SK-N-SH (cell line): ENCODE results near the gene ARFGAP1. TPM values are rescaled to one million over a fixed set of nuclear protein-coding genes. Genes with fewer than 3 reads are reported as not detected.

ENCODE experiments used
- CTCF ChIA-PET: fragments of 300-600, 350-600 bp; formaldehyde crosslinking; extraction: SDS; loops from one replicate; lab custom pipeline; 2021; lab: Yijun Ruan, JAX
- POLR2A ChIA-PET: fragments of 350-600 bp; sonication (Branson Sonifier 250); formaldehyde crosslinking; extraction: SDS; loops from one replicate; lab custom pipeline; 2020; ENCODE audit warnings: antibody characterized with exemption, inconsistent platforms; lab: Yijun Ruan, JAX
- DNase-seq: peaks from one replicate; pipeline ENCODE4 v3.0.0; 2012
- H2AFZ ChIP-seq: fragments of 200-600 bp; sonication (generic); 2 replicates; pipeline ENCODE4 v1.8.1; 2016; ENCODE audit warnings: antibody characterized with exemption, mild to moderate bottlenecking, low read depth
- H3F3A ChIP-seq: fragments of 200-600 bp; sonication (generic); replicated peaks from 2 replicates; pipeline ENCODE3; 2016; ENCODE audit warnings: antibody characterized with exemption, mild to moderate bottlenecking; ENCODE audit not compliant: insufficient read depth
- H3K27ac ChIP-seq, 2 experiments: fragments of 200-500 bp in 1 of 2; fragments of 200-600 bp in 1 of 2; sonication (Bioruptor generic) in 1 of 2; sonication (generic), shearing (Covaris generic) in 1 of 2; 2 replicates each; pipeline versions ENCODE4 v1.5.1 to v1.6.1; 2014 to 2016; ENCODE audit warnings: low read depth in 2 of 2, inconsistent platforms in 1 of 2, low read length in 1 of 2, mild to moderate bottlenecking in 1 of 2, mixed read lengths in 1 of 2
- H3K27me3 ChIP-seq: fragments of 200-600 bp; sonication (generic), shearing (Covaris generic); 2 replicates; pipeline ENCODE4 v1.6.1; 2016; ENCODE audit warnings: mixed run types; ENCODE audit not compliant: insufficient read depth
- H3K36me3 ChIP-seq, 2 experiments: fragments of 200-500 bp in 1 of 2; fragments of 200-600 bp in 1 of 2; sonication (Bioruptor generic) in 1 of 2; sonication (generic) in 1 of 2; replicated peaks in 1 of 2; 2 replicates each; pipeline versions ENCODE3 to v1.5.1; 2014 to 2016; ENCODE audit warnings: low read length in 1 of 2, mild to moderate bottlenecking in 1 of 2; ENCODE audit not compliant: insufficient read depth in 2 of 2, control insufficient read depth in 1 of 2
- H3K4me1 ChIP-seq, 2 experiments: fragments of 200-500 bp in 1 of 2; fragments of 200-600 bp in 1 of 2; sonication (Bioruptor generic) in 1 of 2; sonication (generic), shearing (Covaris generic) in 1 of 2; 2 replicates each; pipeline versions ENCODE4 v1.5.1 to v1.6.1; 2014 to 2016; ENCODE audit warnings: low read depth in 1 of 2, low read length in 1 of 2, mixed run types in 1 of 2; ENCODE audit not compliant: insufficient read depth in 2 of 2, control insufficient read depth in 1 of 2
- H3K4me2 ChIP-seq: fragments of 200-600 bp; sonication (generic), shearing (Covaris generic); 2 replicates; pipeline ENCODE4 v1.6.1; 2017; ENCODE audit warnings: mixed run types
- H3K4me3 ChIP-seq, 2 experiments: fragments of 200-500 bp in 1 of 2; fragments of 200-600 bp in 1 of 2; sonication (Bioruptor generic) in 1 of 2; sonication (generic), shearing (Covaris generic) in 1 of 2; 2 replicates each; pipeline versions ENCODE4 v1.5.1 to v1.8.1; 2014 to 2016; ENCODE audit warnings: low read depth in 2 of 2, inconsistent platforms in 1 of 2, low read length in 1 of 2, mild to moderate bottlenecking in 1 of 2, mixed read lengths in 1 of 2, moderate library complexity in 1 of 2
- H3K79me2 ChIP-seq: fragments of 200-600 bp; sonication (generic); 2 replicates; pipeline ENCODE4 v1.8.1; 2017; ENCODE audit warnings: mild to moderate bottlenecking; ENCODE audit not compliant: insufficient read depth
- H3K9ac ChIP-seq: fragments of 200-600 bp; sonication (generic); 2 replicates; pipeline ENCODE4 v1.6.1; 2017; ENCODE audit warnings: mixed run types
- H3K9me2 ChIP-seq: fragments of 200-600 bp; sonication (generic); 2 replicates; pipeline ENCODE4 v1.6.1; 2017; ENCODE audit warnings: mixed run types
- H3K9me3 ChIP-seq: fragments of 200-600 bp; sonication (generic); 2 replicates; pipeline ENCODE4 v1.6.1; 2017; ENCODE audit warnings: mixed run types, mild to moderate bottlenecking, moderate library complexity
- H4K20me1 ChIP-seq: fragments of 200-600 bp; sonication (generic); 2 replicates; pipeline ENCODE4 v1.6.1; 2017; ENCODE audit warnings: mild to moderate bottlenecking, mixed run types; ENCODE audit not compliant: insufficient read depth
- CTCF ChIP-seq: fragments of 200-600 bp; sonication (generic); IDR thresholded peaks from 2 replicates; pipeline ENCODE4 v1.6.1; 2017; ENCODE audit warnings: antibody characterized with exemption, mild to moderate bottlenecking, moderate library complexity
- EP300 ChIP-seq, 2 experiments: IDR thresholded peaks; 2 replicates each; pipeline versions ENCODE4 v1.4.0 to v1.6.1; 2012; ENCODE audit warnings: borderline replicate concordance in 1 of 2, low read depth in 1 of 2, low read length in 1 of 2
- FOXJ3 ChIP-seq: sonication (generic); formaldehyde crosslinking; IDR thresholded peaks from 2 replicates; pipeline ENCODE4 v1.5.1; 2020; ENCODE audit warnings: mild to moderate bottlenecking, missing genetic modification reagents
- IRF3 ChIP-seq: fragments of 150-350 bp; IDR thresholded peaks from 2 replicates; pipeline ENCODE4 v1.6.1; 2016; ENCODE audit warnings: mild to moderate bottlenecking, low read depth, low read length
- JUND ChIP-seq: IDR thresholded peaks from 2 replicates; pipeline ENCODE4 v1.4.0; 2012
- POLR2AphosphoS5 ChIP-seq: IDR thresholded peaks from 2 replicates; pipeline ENCODE4 v1.6.1; 2012; ENCODE audit warnings: low read depth, low read length
- RCOR1 ChIP-seq: fragments of 150-350 bp; IDR thresholded peaks from 2 replicates; pipeline ENCODE4 v1.6.1; 2017; ENCODE audit warnings: antibody characterized with exemption, low read length
- RFX5 ChIP-seq: IDR thresholded peaks from 2 replicates; pipeline ENCODE4 v1.6.1; 2012; ENCODE audit warnings: mild to moderate bottlenecking, improper control_type of control experiment, low read length
- WGBS: methylation state at CpG from one replicate; pipeline ENCODE4 v1.1.6; 2017; ENCODE audit warnings: low lambda C conversion rate; 5-methylcytosine and 5-hydroxymethylcytosine counted together
- polyA plus RNA-seq, 3 experiments: library from polyadenylated mRNA; depleted of rRNA; stranded (reverse); fragments of >200 nt; gene quantifications; 2 replicates each; pipeline ENCODE4 v1.2.3, GENCODE V29; 2012
- TF ChIP-seq, protein P1 (sequence below): fragments of 150-350 bp; IDR thresholded peaks from 2 replicates; pipeline ENCODE4 v1.6.1; 2017; ENCODE audit warnings: antibody characterized with exemption, low read length, low read depth, borderline replicate concordance
- TF ChIP-seq, protein P2 (sequence below): IDR thresholded peaks from 2 replicates; pipeline ENCODE4 v1.6.1; 2012; ENCODE audit warnings: mild to moderate bottlenecking, low read depth, low read length, moderate library complexity

ARFGAP1 gene
- polyA plus RNA-seq, 1 of the 3 experiments (the other 2 are of a cell fraction), result 72.7 TPM

GRCh38 chr20:63318391-63319163 lies 46.0 kb downstream of the ARFGAP1 start:
- WGBS, result 86% methylated on average over 13 of the region's 24 CpGs
- H3K79me2 ChIP-seq, result no peaks in the 10 kb centered on the region
- no peak overlapping the region for H3K4me3 ChIP-seq
- no peaks in the 10 kb centered on the region for H3K9me3 ChIP-seq
- ChIA-PET CTCF (interaction anchor here (0.6 to 6.4 kb wide), 4 partner anchors 9 to 63 kb away, joined by 3 to 53 read pairs (median 23); no protein-coding TSS in a partner anchor), POLR2A (no interaction called here)
- TF ChIP-seq, protein P1, sequence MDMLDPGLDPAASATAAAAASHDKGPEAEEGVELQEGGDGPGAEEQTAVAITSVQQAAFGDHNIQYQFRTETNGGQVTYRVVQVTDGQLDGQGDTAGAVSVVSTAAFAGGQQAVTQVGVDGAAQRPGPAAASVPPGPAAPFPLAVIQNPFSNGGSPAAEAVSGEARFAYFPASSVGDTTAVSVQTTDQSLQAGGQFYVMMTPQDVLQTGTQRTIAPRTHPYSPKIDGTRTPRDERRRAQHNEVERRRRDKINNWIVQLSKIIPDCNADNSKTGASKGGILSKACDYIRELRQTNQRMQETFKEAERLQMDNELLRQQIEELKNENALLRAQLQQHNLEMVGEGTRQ, result no peak
- TF ChIP-seq, protein P2, sequence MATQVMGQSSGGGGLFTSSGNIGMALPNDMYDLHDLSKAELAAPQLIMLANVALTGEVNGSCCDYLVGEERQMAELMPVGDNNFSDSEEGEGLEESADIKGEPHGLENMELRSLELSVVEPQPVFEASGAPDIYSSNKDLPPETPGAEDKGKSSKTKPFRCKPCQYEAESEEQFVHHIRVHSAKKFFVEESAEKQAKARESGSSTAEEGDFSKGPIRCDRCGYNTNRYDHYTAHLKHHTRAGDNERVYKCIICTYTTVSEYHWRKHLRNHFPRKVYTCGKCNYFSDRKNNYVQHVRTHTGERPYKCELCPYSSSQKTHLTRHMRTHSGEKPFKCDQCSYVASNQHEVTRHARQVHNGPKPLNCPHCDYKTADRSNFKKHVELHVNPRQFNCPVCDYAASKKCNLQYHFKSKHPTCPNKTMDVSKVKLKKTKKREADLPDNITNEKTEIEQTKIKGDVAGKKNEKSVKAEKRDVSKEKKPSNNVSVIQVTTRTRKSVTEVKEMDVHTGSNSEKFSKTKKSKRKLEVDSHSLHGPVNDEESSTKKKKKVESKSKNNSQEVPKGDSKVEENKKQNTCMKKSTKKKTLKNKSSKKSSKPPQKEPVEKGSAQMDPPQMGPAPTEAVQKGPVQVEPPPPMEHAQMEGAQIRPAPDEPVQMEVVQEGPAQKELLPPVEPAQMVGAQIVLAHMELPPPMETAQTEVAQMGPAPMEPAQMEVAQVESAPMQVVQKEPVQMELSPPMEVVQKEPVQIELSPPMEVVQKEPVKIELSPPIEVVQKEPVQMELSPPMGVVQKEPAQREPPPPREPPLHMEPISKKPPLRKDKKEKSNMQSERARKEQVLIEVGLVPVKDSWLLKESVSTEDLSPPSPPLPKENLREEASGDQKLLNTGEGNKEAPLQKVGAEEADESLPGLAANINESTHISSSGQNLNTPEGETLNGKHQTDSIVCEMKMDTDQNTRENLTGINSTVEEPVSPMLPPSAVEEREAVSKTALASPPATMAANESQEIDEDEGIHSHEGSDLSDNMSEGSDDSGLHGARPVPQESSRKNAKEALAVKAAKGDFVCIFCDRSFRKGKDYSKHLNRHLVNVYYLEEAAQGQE, result no peak
- TF ChIP-seq IRF3, result no peak
- no peak for TF ChIP-seq FOXJ3 (CRISPR knock-in tag)
- no peak for TF ChIP-seq RCOR1
- TF ChIP-seq POLR2AphosphoS5, result no peak
- TF ChIP-seq RFX5, result no peak
- no peak for TF ChIP-seq CTCF
- TF ChIP-seq EP300 (IDR thresholded peaks at IDR 0.05; ENCODE audit: borderline replicate concordance in 1 of 2, low read depth in 1 of 2, low read length in 1 of 2), result no peak
- TF ChIP-seq JUND, result no peak
- no peaks in the 10 kb centered on the region; the same call in 1 of the 2 replicates for H3K27me3 ChIP-seq
- no peak overlapping the region for H3K9ac ChIP-seq
- no peak overlapping the region for H3K4me2 ChIP-seq
- H4K20me1 ChIP-seq, result no peaks in the 10 kb centered on the region
- no peak overlapping the region for H3K27ac ChIP-seq
- no peaks in the 10 kb centered on the region for H3K9me2 ChIP-seq
- H3K36me3 ChIP-seq, result no peaks in the 10 kb centered on the region
- DNase-seq, result no peak
- no peaks in the 10 kb centered on the region for H3F3A ChIP-seq
- H3K4me1 ChIP-seq, result no peaks in the 10 kb centered on the region
- H2AFZ ChIP-seq, result no peak overlapping the region
